Uterus (tissue), 2 donors: Measurements from ENCODE around the gene DNAI7.

Experiments
- POLR2A ChIP-seq, 2 donors: fragments of 450-650 bp; IDR thresholded peaks; one replicate each; pipeline ENCODE4 v1.6.1; 2016; ENCODE audit warnings: antibody characterized with exemption in 2 of 2, mild to moderate bottlenecking in 1 of 2, moderate library complexity in 1 of 2
- TF ChIP-seq, protein P1 (sequence below), 4 experiments: fragments of 200-600 bp in 2 of 4; fragments of 450-650 bp in 2 of 4; sonication (generic) in 2 of 4; IDR thresholded peaks; one replicate each; pipeline ENCODE4 v1.5.1; 2016 to 2019; ENCODE audit warnings: antibody characterized with exemption in 4 of 4, mild to moderate bottlenecking in 2 of 4, moderate library complexity in 1 of 4

DNA sequence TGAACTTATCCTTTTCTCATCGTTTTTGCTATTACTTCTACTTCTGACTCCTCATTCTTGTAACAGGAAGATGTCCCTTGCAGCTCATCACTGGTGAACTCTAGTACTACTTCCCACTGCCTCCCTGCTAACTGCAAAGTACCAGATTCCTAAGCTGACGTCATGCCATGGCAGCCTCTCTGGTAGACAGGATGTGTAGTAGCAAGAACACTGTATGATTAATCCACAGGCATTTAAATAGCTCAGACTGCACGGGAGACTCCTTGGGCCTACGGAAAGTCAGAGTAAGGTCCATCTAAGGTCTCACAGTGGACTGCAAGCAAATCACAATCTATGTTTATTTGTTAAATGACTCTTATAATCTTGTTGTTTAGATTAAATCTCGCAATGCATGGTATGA, 43.5 kb downstream of the DNAI7 start:
- TF ChIP-seq, protein P1, sequence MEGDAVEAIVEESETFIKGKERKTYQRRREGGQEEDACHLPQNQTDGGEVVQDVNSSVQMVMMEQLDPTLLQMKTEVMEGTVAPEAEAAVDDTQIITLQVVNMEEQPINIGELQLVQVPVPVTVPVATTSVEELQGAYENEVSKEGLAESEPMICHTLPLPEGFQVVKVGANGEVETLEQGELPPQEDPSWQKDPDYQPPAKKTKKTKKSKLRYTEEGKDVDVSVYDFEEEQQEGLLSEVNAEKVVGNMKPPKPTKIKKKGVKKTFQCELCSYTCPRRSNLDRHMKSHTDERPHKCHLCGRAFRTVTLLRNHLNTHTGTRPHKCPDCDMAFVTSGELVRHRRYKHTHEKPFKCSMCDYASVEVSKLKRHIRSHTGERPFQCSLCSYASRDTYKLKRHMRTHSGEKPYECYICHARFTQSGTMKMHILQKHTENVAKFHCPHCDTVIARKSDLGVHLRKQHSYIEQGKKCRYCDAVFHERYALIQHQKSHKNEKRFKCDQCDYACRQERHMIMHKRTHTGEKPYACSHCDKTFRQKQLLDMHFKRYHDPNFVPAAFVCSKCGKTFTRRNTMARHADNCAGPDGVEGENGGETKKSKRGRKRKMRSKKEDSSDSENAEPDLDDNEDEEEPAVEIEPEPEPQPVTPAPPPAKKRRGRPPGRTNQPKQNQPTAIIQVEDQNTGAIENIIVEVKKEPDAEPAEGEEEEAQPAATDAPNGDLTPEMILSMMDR (IDR thresholded peaks at IDR 0.05), result no peak
- TF ChIP-seq POLR2A (IDR thresholded peaks at IDR 0.05), result no peak
